Islet of Langerhans (tissue), 1 donor: ENCODE measurements around the gene MORC1.

ENCODE experiments used
- FAIRE-seq: peaks from one replicate; lab custom pipeline; 2011; peaks lifted over from hg19 to GRCh38; lab: Jason Lieb, UNC

Gene MORC1

DNA sequence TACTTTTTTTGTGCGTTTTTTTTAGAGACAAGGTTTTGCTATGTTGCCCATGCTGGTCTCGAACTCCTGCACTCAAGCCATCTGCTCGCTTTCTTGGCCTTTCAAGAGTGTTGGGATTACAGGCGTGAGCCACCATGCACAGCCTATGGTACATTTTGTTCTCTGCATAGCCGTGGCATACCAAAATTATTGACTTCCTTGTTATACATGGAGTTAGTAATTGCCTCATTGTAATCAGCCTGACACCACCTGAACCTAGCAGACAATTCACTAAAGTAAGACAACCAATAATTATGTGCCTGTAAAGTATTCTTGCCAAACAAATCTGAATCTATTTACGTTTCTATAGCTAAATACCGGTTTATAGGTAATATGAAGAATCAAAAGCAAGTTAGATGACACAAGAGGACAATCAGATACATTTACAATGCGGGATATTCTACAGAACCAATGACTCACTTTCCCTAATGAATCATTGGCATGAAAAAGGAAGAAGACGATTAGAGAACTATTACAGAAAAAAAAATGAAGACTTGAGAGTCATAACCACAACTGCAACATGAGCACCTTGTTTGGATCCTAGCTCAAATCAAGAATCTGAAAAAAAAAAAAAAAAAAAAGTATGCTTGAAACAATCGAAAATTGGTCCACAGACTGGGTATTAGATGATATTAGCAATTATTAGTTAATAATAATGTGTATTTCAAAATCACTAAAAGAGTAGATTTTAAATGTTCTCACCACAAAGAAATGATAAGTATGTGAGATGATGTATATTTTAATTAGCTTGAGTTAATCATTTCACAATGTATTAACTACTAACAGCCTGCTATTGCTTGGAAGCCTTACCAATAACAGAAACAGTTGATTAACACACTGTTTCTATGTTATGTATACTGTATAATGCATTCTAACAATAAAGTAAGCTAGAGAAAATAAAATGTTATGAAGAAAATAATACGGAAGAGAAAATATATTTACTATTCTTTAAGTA lies 171.3 kb downstream of the MORC1 start:
- FAIRE-seq: no peak

- FAIRE-seq: no peak
Measured at GRCh38 chr3:108940568-108941263, 177.2 kb downstream of the MORC1 start.

DNA sequence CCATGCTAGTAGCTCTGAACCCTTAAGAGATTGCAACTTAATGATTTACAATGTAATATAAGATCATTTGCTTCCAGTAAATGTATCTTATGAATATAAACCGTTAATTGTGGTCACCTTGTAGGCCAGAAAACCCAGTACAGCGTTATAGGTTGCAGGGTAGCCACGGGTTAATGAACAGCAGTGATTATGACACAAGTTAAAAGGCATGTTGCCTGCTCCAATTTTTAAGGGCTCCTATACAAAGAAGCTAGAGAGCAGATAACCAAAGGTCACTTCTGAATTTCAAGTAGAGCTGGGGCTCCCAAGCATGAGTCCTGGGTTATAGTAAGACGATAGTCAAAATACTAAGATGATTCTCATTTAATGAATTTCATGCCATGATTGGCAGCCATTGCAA lies 177.8 kb downstream of the MORC1 start:
- FAIRE-seq: no peak

DNA sequence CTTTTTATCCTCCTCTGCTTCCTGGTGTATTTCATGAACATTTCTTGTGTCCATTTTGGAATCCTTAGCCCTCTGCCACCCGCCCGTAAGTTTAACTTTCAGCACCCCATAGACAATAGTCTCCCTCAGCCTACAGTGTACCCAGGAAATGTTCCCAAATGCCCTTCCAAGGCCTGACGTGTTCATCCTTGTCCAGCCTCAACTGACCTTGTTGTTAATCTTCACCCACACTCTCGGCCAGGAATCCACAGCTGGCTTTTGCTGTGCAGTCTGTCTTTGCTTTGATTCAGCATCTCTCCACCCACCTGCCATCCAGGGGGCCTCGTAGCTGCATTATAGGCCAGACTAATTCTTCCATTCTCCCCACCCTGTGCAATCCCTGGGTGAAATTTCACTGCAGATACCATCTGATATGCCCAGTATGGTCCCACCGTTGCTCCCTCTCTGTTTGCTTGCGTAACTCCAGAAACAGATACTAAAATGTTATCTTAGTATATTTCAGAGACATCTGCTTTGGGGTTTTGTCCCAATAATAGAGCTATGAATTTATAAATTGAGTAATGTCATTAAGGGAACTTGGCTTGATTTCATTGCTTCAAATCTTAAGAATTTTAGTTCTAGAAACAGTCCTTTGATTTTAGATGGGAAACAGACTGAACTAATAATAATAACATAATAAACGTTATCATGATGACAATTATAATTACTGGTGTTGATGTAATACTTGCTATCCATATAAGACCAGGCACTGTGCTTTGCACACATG lies 180.8 kb downstream of the MORC1 start:
- FAIRE-seq: no peak

DNA sequence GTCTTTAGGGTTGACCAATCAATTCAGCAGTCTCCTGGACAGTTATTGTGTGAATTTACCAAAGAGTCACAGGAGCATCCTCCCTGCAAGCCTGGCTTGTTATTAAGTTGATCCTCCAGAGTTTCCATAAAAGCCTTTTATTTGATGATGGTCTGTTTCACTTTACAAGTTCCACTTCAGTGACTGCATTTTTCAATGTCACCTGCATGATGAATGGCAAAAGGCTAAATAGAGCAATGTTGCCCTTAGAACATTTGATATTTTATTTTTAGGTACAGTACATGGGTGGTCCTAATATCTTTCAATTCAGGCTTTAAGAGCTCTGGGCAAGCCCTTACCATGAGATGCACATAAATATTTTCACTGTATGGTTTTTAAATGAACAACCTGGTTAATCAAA lies 186.9 kb downstream of the MORC1 start:
- FAIRE-seq: no peak

GRCh38 chr3:108918866-108919265 lies 199.1 kb downstream of the MORC1 start:
- no peak for FAIRE-seq

DNA sequence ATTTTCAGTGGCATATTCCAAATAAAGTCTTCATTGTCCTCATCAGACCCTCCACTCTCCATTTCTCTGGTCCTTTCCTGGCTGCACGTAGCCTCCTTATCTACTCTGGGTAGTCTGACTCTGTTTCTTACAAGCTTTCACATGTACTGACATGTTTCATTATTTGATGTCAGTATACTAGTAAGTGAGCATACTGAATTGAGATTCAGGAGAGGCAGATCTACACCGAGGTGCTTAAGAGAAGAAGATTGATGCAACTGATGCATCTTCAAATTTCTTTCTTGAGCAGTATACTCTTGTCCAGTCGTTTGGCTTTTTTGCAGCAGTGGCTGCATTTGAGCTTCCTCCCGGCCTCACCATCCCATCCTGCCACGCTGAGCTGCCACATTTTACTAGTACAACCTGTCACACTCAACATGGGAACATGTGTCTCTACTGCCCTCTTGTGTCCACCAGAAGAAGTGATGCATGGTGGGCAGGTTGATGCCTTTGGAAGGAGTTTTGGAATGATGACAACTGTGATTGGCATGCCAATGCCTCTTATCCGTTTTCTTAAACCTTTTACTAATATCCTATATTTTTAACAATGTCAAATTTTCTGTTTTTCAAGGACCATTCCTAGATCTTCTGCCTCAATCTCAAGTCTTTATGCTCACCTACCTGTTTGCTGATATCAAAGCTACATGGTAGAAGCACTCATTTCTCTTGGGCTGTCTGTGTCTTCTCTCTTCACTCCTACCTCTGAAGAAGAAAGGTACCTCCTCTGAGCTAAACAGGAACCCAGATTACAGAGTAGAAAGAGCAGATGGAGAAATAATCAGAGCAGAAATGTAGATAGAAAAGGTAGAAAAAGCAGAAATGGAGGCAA lies 202.9 kb downstream of the MORC1 start:
- peak; percentile 97 for FAIRE-seq

GRCh38 chr3:108909799-108910198 lies 208.1 kb downstream of the MORC1 start:
- no peak for FAIRE-seq
